Neural cell (in vitro differentiated cells): ENCODE measurements around the gene IPO7. TPM values are rescaled to one million over a fixed set of nuclear protein-coding genes. Genes with fewer than 3 reads are reported as not detected.

ENCODE experiments used
- H2AFZ ChIP-seq: fragments of 200-600, 300-800 bp; sonication (generic), shearing (Covaris generic); 2 replicates; pipeline ENCODE4 v1.6.0; 2014; ENCODE audit warnings: low read depth, mild to moderate bottlenecking, antibody characterized with exemption, low read length, moderate library complexity
- H3F3A ChIP-seq: fragments of 200-600 bp; shearing (Covaris generic); 2 replicates; pipeline ENCODE4 v1.6.1; 2016; ENCODE audit warnings: mild to moderate bottlenecking, moderate library complexity, mixed read lengths, antibody characterized with exemption, low read length; ENCODE audit not compliant: insufficient read depth, poor library complexity, severe bottlenecking
- H3K27ac ChIP-seq: fragments of 200-600, 300-800 bp; sonication (generic), shearing (Covaris generic); 2 replicates; pipeline ENCODE4 v1.5.1; 2014; ENCODE audit warnings: mild to moderate bottlenecking, low read length, moderate library complexity
- H3K27me3 ChIP-seq: fragments of 300-800, 200-600 bp; sonication (generic), shearing (Covaris generic); 2 replicates; pipeline ENCODE4 v1.6.0; 2014; ENCODE audit warnings: mild to moderate bottlenecking, low read depth, low read length, moderate library complexity; ENCODE audit not compliant: insufficient read depth
- H3K36me3 ChIP-seq: fragments of 300-800, 200-600 bp; sonication (generic), shearing (Covaris generic); 2 replicates; pipeline ENCODE4 v1.5.1; 2014; ENCODE audit warnings: mild to moderate bottlenecking, antibody characterized with exemption, low read length, moderate library complexity; ENCODE audit not compliant: insufficient read depth
- H3K4me2 ChIP-seq: fragments of 300-800, 200-600 bp; sonication (generic), shearing (Covaris generic); 2 replicates; pipeline ENCODE4 v1.6.0; 2014; ENCODE audit warnings: mild to moderate bottlenecking, low read length
- H3K4me3 ChIP-seq: fragments of 300-800, 200-600 bp; sonication (generic), shearing (Covaris generic); 2 replicates; pipeline ENCODE4 v1.5.1; 2014; ENCODE audit warnings: mild to moderate bottlenecking, low read length, moderate library complexity
- H3K79me2 ChIP-seq: fragments of 200-600 bp; shearing (Covaris generic); replicated peaks from 2 replicates; pipeline ENCODE4 v1.6.0; 2014; ENCODE audit warnings: mild to moderate bottlenecking, low read length, moderate library complexity; ENCODE audit not compliant: insufficient read depth
- H3K9ac ChIP-seq: fragments of 300-800, 200-600 bp; sonication (generic), shearing (Covaris generic); 2 replicates; pipeline ENCODE4 v1.6.1; 2016; ENCODE audit warnings: mild to moderate bottlenecking, low read length, mixed read lengths
- H3K9me2 ChIP-seq: fragments of 200-600 bp; shearing (Covaris generic); 2 replicates; pipeline ENCODE4 v1.6.1; 2016; ENCODE audit warnings: mild to moderate bottlenecking, low read length, mixed read lengths; ENCODE audit not compliant: insufficient read depth
- H3K9me3 ChIP-seq: fragments of 200-600, 300-800 bp; sonication (generic), shearing (Covaris generic); 2 replicates; pipeline ENCODE4 v1.6.1; 2016; ENCODE audit warnings: mild to moderate bottlenecking, mixed run types, low read length, moderate library complexity, mixed read lengths
- H4K20me1 ChIP-seq: fragments of 200-600 bp; shearing (Covaris generic); 2 replicates; pipeline ENCODE4 v1.6.1; 2016; ENCODE audit warnings: mild to moderate bottlenecking, mixed run types; ENCODE audit not compliant: insufficient read depth
- CTCF ChIP-seq: fragments of 450-650 bp; IDR thresholded peaks from 2 replicates; pipeline ENCODE4 v1.5.1; 2014; ENCODE audit warnings: antibody characterized with exemption, mild to moderate bottlenecking, moderate library complexity; ENCODE audit not compliant: poor library complexity, severe bottlenecking
- EP300 ChIP-seq: fragments of 450-650 bp; conservative IDR thresholded peaks from 2 replicates; pipeline ENCODE4 v1.6.1; 2014; ENCODE audit warnings: antibody characterized with exemption, mild to moderate bottlenecking, moderate library complexity; ENCODE audit not compliant: poor library complexity, severe bottlenecking
- EZH2 ChIP-seq: fragments of 200-600, 300-800 bp; shearing (Covaris generic), sonication (generic); IDR thresholded peaks from 2 replicates; pipeline ENCODE4 v1.6.1; 2014; ENCODE audit warnings: antibody characterized with exemption, low read length, borderline replicate concordance, mild to moderate bottlenecking; ENCODE audit not compliant: insufficient read depth, poor library complexity, severe bottlenecking
- MXI1 ChIP-seq: fragments of 450-650 bp; conservative IDR thresholded peaks from 2 replicates; pipeline ENCODE4 v1.6.1; 2014; ENCODE audit warnings: antibody characterized with exemption, mild to moderate bottlenecking; ENCODE audit not compliant: poor library complexity, severe bottlenecking
- POLR2AphosphoS5 ChIP-seq: IDR thresholded peaks from 2 replicates; pipeline ENCODE4 v1.6.1; 2012
- RAD21 ChIP-seq: fragments of 450-650 bp; conservative IDR thresholded peaks from 2 replicates; pipeline ENCODE4 v1.6.1; 2014; ENCODE audit warnings: antibody characterized with exemption, mild to moderate bottlenecking, moderate library complexity
- REST ChIP-seq: IDR thresholded peaks from 2 replicates; pipeline ENCODE4 v1.6.1; 2012; ENCODE audit warnings: borderline replicate concordance
- SMC3 ChIP-seq: fragments of 450-650 bp; conservative IDR thresholded peaks from 2 replicates; pipeline ENCODE4 v1.6.1; 2014; ENCODE audit warnings: antibody characterized with exemption, mild to moderate bottlenecking, moderate library complexity; ENCODE audit not compliant: poor library complexity
- TAF1 ChIP-seq: IDR thresholded peaks from 2 replicates; pipeline ENCODE4 v1.6.1; 2012; ENCODE audit warnings: low read depth
- polyA minus RNA-seq: library from RNA; depleted of rRNA, polyadenylated mRNA; stranded (reverse); fragments of >200 nt; gene quantifications from 2 replicates; pipeline ENCODE4 v1.2.3, GENCODE V29; 2014
- polyA plus RNA-seq: library from polyadenylated mRNA; depleted of rRNA; stranded (reverse); fragments of >200 nt; gene quantifications from 2 replicates; pipeline ENCODE4 v1.2.3, GENCODE V29; 2014

Gene IPO7
- 56.3 and 69.2 TPM in 2 replicates for polyA plus RNA-seq
- polyA minus RNA-seq, result 155 TPM in 2 replicates

GRCh38 chr11:9384535-9385326, at the start of gene IPO7:
Gene IPO7, plus strand, starts transcription at chr11:9384652. Its CDS starts 112 bp downstream, at chr11:9384764.
- Histone ChIP-seq H2AFZ (peak within 1 kb of the TSS; percentile 73), H3K9me2 (no peaks in the 10 kb centered on the region), H3K27ac (peak within 1 kb of the TSS; percentile 80), H3K27me3 (no peaks in the 10 kb centered on the region), H3K4me3 (peak within 1 kb of the TSS; percentile 74), H3K9ac (peak within 1 kb of the TSS; percentile 90), H3K9me3 (no peaks in the 10 kb centered on the region), H3K79me2 (peaks cover 43% of the 10 kb centered on the region), H4K20me1 (no peaks in the 10 kb centered on the region), H3K36me3 (no peaks in the 10 kb centered on the region), H3F3A (no peaks in the 10 kb centered on the region), H3K4me2 (peak within 1 kb of the TSS; percentile 84)
- TF ChIP-seq TAF1 (peak; percentile 87), EZH2 (no peak), SMC3 (peak; percentile 54), RAD21 (peak; percentile 32), EP300 (no peak), POLR2AphosphoS5 (peak; percentile 82), CTCF (peak; percentile 36), MXI1 (peak; percentile 99), REST (peak; percentile 53)

GRCh38 chr11:9341638-9342178, 42.7 kb upstream of the IPO7 start:
- no peaks in the 10 kb centered on the region for H3K9me3 ChIP-seq

More at GRCh38 chr11:9341638-9342178, 42.7 kb upstream of the IPO7 start:
- TF ChIP-seq MXI1, result no peak
- TF ChIP-seq CTCF, result no peak
- TF ChIP-seq SMC3, result no peak
- TF ChIP-seq RAD21, result no peak
- TF ChIP-seq REST, result no peak
- no peak for TF ChIP-seq EP300
- TF ChIP-seq EZH2, result no peak
- TF ChIP-seq POLR2AphosphoS5, result no peak
- TF ChIP-seq TAF1, result no peak
- no peaks in the 10 kb centered on the region for H3K79me2 ChIP-seq
- no peaks in the 10 kb centered on the region for H4K20me1 ChIP-seq
- H3K4me3 ChIP-seq, result no peak overlapping the region
- H3K27me3 ChIP-seq, result no peaks in the 10 kb centered on the region
- H3K27ac ChIP-seq, result no peak overlapping the region
- H3K4me2 ChIP-seq, result no peak overlapping the region
- no peak overlapping the region for H2AFZ ChIP-seq
- no peaks in the 10 kb centered on the region for H3K9me2 ChIP-seq
- no peaks in the 10 kb centered on the region for H3F3A ChIP-seq
- no peak overlapping the region for H3K9ac ChIP-seq
- H3K36me3 ChIP-seq, result no peaks in the 10 kb centered on the region
